Dedifferentiated amniotic fluid mesenchymal stem cell (primary cell): ENCODE measurements around the gene KEL.

Source experiments
- DNase-seq: peaks from one replicate; pipeline ENCODE4 v3.0.0-alpha.2; 2016; ENCODE audit errors: extremely low spot score

The KEL gene

GRCh38 chr7:142930126-142930730 lies 31.9 kb downstream of the KEL start:
- no peak for DNase-seq

GRCh38 chr7:142927949-142928348 lies 34.2 kb downstream of the KEL start:
- no peak for DNase-seq

GRCh38 chr7:142927085-142927745 lies 34.9 kb downstream of the KEL start:
- DNase-seq = no peak

- DNase-seq = no peak
These were observed 36.8 kb downstream of the KEL start for GRCh38 chr7:142925413-142925812.

- DNase-seq = no peak
These were observed 38.8 kb downstream of the KEL start for GRCh38 chr7:142923391-142923790.

DNA sequence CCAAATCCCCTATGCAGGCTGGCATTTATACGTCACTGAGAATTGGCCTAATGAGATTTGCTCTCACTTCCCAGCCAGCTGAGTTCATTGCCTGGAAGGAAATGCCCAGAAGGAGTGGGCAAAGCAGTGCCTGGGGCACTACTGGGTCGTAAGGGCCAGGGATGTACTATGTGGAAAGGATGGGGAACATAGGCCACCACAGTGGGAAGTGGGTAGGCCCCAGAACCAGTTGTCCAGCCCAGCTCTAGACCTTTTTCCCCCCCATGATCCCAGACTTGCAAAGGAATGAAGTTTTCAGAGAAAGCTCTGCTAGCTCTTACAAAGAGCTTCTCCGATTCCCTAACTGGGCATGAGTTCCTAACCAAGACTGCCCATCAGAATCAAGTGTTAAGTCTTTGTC lies 42.5 kb downstream of the KEL start:
- no peak for DNase-seq

- DNase-seq = no peak
These were observed 43.3 kb downstream of the KEL start for GRCh38 chr7:142918901-142919300.

DNA sequence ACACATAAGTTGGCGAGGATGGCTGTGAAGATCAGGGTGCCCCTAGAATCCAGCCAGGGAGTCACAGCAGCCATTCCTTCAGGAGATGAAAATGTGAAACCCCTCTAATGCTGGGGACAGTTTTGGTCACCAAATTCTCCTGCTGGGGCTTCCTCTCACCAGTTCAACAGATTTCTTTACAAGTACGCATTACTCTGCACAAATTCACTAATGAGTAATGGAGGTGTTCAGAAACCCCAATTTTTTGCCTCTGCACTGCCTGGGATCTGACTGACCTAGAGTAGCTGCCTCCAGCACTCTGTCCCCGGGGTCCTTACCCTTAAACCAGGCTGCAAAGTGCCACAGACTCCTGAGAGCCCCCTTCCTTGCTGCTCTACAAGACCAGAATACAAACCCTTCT lies 44.7 kb downstream of the KEL start:
- DNase-seq = no peak

- DNase-seq = no peak
These were observed 45.7 kb downstream of the KEL start for GRCh38 chr7:142916508-142916907.

DNA sequence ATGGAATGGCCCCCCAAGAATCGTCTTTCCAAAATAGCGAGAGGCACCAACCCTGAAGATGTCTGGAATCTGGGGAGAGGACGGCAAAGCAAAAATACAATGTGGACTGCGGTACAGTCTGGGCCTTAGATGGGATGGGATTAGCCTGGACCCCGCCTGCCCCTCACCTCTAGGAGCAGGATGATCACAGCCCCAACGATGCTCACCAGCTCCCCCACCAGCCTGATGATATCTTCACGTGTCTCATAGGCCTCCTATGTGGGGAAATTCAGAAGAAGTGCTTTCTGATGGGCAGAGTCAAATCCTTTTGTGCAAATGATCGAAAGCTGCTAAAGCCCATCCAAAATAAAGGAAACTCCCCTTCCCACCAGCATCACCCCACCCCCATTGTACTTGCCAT lies 46.8 kb downstream of the KEL start:
- DNase-seq = no peak

- DNase-seq = no peak
These were observed 48.0 kb downstream of the KEL start for GRCh38 chr7:142914121-142914520.

- DNase-seq = no peak
These were observed 48.6 kb downstream of the KEL start for GRCh38 chr7:142913566-142913965.

DNA sequence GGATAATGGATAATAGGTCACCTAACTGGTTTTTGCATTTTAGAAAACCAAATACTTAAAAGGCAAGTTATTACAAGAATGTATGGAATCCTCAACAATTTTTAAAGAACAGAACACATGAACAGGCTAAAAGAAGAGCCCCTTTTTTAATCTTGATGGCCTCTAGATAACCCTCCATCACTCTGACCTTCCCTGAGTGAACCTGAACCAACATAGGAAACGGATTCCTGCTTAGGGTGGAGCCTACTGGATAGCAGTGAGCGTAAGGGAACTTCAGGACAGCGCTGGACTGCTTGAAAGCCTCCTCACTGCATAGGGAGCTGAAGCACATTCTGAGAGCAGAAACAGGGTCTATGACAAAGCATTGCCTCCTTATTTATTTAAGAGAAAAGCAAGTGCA lies 49.1 kb downstream of the KEL start:
- DNase-seq = no peak

DNA sequence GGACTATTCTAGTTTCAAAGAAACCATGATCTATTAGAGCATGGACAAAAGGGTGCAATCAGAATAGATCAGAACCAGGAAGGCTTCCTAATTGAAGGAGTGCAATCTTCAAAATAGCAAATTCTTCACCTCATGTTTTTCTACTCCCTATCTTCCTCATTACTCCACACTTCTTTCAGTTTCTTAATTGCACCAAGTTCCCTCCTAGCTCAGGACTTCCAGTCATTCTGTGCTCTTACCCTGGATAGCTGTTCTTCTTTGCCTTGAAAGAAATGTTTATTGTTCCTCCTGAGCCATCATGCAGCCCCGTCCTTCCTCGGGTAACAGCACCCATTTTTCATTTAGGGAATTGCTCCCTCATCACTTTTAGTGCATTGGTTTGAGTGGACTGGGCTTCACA lies 51.7 kb downstream of the KEL start:
- DNase-seq = no peak

GRCh38 chr7:142910031-142910433 lies 52.1 kb downstream of the KEL start:
- DNase-seq = no peak

- DNase-seq = no peak
These were observed 53.0 kb downstream of the KEL start for GRCh38 chr7:142908921-142909890.

- no peak for DNase-seq
These were observed 53.9 kb downstream of the KEL start for GRCh38 chr7:142908290-142908689.

DNA sequence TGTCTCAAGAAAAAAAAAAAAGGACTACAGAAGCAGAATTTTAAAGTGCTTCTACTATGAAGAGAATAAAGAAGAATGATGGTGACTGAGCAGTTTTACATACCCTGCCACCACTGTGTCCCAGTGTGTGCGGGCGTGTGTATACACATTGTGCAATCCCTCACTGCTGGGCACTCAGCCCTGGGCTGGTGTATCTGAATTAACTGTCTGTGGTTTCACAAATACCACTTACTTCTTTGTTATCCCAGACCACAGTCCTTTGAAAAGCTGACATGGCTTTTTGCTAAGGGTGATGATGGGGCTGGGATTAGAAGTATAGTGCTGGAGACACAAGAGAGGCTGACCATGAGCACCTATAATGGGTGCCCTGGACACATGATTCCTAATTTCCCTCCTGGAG lies 55.5 kb downstream of the KEL start:
- DNase-seq = no peak

GRCh38 chr7:142905759-142906158 lies 56.4 kb downstream of the KEL start:
- DNase-seq = no peak

DNA sequence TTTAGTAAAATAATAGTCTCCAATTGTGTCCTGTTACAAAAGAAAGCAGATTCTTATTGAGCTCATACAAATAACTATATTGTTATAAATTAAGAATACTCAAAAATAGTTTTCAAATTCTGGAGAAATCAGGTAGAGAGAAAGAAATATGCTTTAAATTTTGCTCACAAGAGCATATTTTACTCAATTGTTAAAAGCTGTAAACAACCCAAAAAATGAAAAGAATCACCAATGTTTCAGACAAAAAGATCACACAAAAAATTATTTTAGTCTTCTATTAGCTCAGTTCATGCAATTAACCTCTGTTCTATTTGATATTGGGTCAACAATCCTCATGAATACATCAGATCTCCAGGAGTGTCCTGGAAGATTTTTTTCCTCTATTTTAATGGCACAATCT lies 58.0 kb downstream of the KEL start:
- DNase-seq = no peak

- no peak for DNase-seq
These were observed 60.5 kb downstream of the KEL start for GRCh38 chr7:142901426-142902259.

- no peak for DNase-seq
These were observed 62.5 kb downstream of the KEL start for GRCh38 chr7:142899661-142900060.
